Liver (tissue), 3 donors: ENCODE data around the gene PPID.

Experiments
- ATF3 ChIP-seq: IDR thresholded peaks from 2 replicates; pipeline ENCODE4 v1.6.1; 2016; ENCODE audit warnings: antibody characterized with exemption
- CTCF ChIP-seq: fragments of 150-350 bp; IDR thresholded peaks from 2 replicates; pipeline ENCODE4 v1.5.1; 2017; ENCODE audit warnings: improper control_type of control experiment, low read depth, low read length; ENCODE audit not compliant: missing input control
- donor health status: healthy.
- donor health status: healthy.

GRCh38 chr4:158676076-158676475, 47.1 kb downstream of the PPID start:
- TF ChIP-seq ATF3: no peak
- TF ChIP-seq CTCF: no peak
